ENCODE results near the gene TRABD2B.

The TRABD2B gene

GRCh38 chr1:47942240-47942629, 55.0 kb downstream of the TRABD2B start:
- ATAC-seq (ENCODE audit: insufficient read depth, low read depth) (no peak), DNase-seq (no peak)
- Histone ChIP-seq H3K4me2 (ENCODE audit: insufficient read depth, low read length) (no peak overlapping the region), H3K4me3 (ENCODE audit: low read depth in 1 of 2, low read length in 2 of 2) (no peak overlapping the region), H3K27me3 (ENCODE audit: insufficient read depth, low read length, poor library complexity) (no peaks in the 10 kb centered on the region), H4K20me1 (ENCODE audit: insufficient read depth, low read length) (no peaks in the 10 kb centered on the region), H3K9ac (ENCODE audit: low read depth, low read length) (no peak overlapping the region), H3K36me3 (ENCODE audit: insufficient read depth, low read length) (no peaks in the 10 kb centered on the region), H3K9me3 (ENCODE audit: insufficient read depth, low read length, severe bottlenecking) (no peaks in the 10 kb centered on the region), H2AFZ (ENCODE audit: low read depth, low read length) (no peak overlapping the region), H3K79me2 (ENCODE audit: insufficient read depth, low read length) (no peaks in the 10 kb centered on the region), H3K4me1 (ENCODE audit: insufficient read depth, low read length) (no peaks in the 10 kb centered on the region), H3K27ac (ENCODE audit: low read length) (no peak overlapping the region)
- TF ChIP-seq CTCF (IDR thresholded peaks at IDR 0.05; ENCODE audit: borderline replicate concordance, extremely low read depth, low read length, poor library complexity, severe bottlenecking) (no peak), EZH2 (IDR thresholded peaks at IDR 0.05; ENCODE audit: borderline replicate concordance, low read depth, low read length, severe bottlenecking) (no peak)

GRCh38 chr1:47941609-47942239, 55.5 kb downstream of the TRABD2B start:
- Histone ChIP-seq H3K4me1 (ENCODE audit: insufficient read depth, low read length) (no peaks in the 10 kb centered on the region), H3K4me3 (ENCODE audit: low read depth in 1 of 2, low read length in 2 of 2) (no peak overlapping the region), H3K79me2 (ENCODE audit: insufficient read depth, low read length) (no peaks in the 10 kb centered on the region), H2AFZ (ENCODE audit: low read depth, low read length) (no peak overlapping the region), H3K36me3 (ENCODE audit: insufficient read depth, low read length) (no peaks in the 10 kb centered on the region), H3K4me2 (ENCODE audit: insufficient read depth, low read length) (no peak overlapping the region), H3K9ac (ENCODE audit: low read depth, low read length) (no peak overlapping the region), H3K27ac (ENCODE audit: low read length) (no peak overlapping the region), H3K9me3 (ENCODE audit: insufficient read depth, low read length, severe bottlenecking) (no peaks in the 10 kb centered on the region), H4K20me1 (ENCODE audit: insufficient read depth, low read length) (no peaks in the 10 kb centered on the region), H3K27me3 (ENCODE audit: insufficient read depth, low read length, poor library complexity) (no peaks in the 10 kb centered on the region)
- ATAC-seq (ENCODE audit: insufficient read depth, low read depth) (no peak), DNase-seq (no peak)
- TF ChIP-seq EZH2 (IDR thresholded peaks at IDR 0.05; ENCODE audit: borderline replicate concordance, low read depth, low read length, severe bottlenecking) (no peak), CTCF (IDR thresholded peaks at IDR 0.05; ENCODE audit: borderline replicate concordance, extremely low read depth, low read length, poor library complexity, severe bottlenecking) (no peak)

- TF ChIP-seq EZH2 (IDR thresholded peaks at IDR 0.05; ENCODE audit: borderline replicate concordance, low read depth, low read length, severe bottlenecking) (no peak), CTCF (IDR thresholded peaks at IDR 0.05; ENCODE audit: borderline replicate concordance, extremely low read depth, low read length, poor library complexity, severe bottlenecking) (no peak)
- no peak for DNase-seq
These were observed 56.4 kb downstream of the TRABD2B start for GRCh38 chr1:47940779-47941178.

More at GRCh38 chr1:47940779-47941178, 56.4 kb downstream of the TRABD2B start:
- H3K36me3 ChIP-seq (ENCODE audit: insufficient read depth, low read length) = no peaks in the 10 kb centered on the region
- H4K20me1 ChIP-seq (ENCODE audit: insufficient read depth, low read length) = no peaks in the 10 kb centered on the region
- no peaks in the 10 kb centered on the region for H3K79me2 ChIP-seq (ENCODE audit: insufficient read depth, low read length)
- no peak overlapping the region for H3K27ac ChIP-seq (ENCODE audit: low read length)
- H2AFZ ChIP-seq (ENCODE audit: low read depth, low read length) = no peak overlapping the region
- no peak for ATAC-seq (ENCODE audit: insufficient read depth, low read depth)
- no peaks in the 10 kb centered on the region for H3K9me3 ChIP-seq (ENCODE audit: insufficient read depth, low read length, severe bottlenecking)
- no peak overlapping the region for H3K4me2 ChIP-seq (ENCODE audit: insufficient read depth, low read length)
- H3K27me3 ChIP-seq (ENCODE audit: insufficient read depth, low read length, poor library complexity) = no peaks in the 10 kb centered on the region
- H3K4me3 ChIP-seq (ENCODE audit: low read depth in 1 of 2, low read length in 2 of 2) = no peak overlapping the region
- no peak overlapping the region for H3K9ac ChIP-seq (ENCODE audit: low read depth, low read length)
- H3K4me1 ChIP-seq (ENCODE audit: insufficient read depth, low read length) = no peaks in the 10 kb centered on the region

Measured in DND-41 (cell line).